NB4 (cell line): ENCODE results near the gene CALD1.

ENCODE experiments used
- DNase-seq: peaks from one replicate; pipeline ENCODE4 v3.0.0; 2010; ENCODE audit warnings: low read depth
- H3K4me3 ChIP-seq: one replicate; pipeline ENCODE4 v1.5.1; 2011; ENCODE audit warnings: mild to moderate bottlenecking, low read depth, low read length, moderate library complexity
- MAX ChIP-seq: IDR thresholded peaks from 2 replicates; pipeline ENCODE4 v1.6.1; 2011; ENCODE audit warnings: low read depth, low read length
- MYC ChIP-seq: IDR thresholded peaks from 2 replicates; pipeline ENCODE4 v1.6.1; 2011; ENCODE audit warnings: low read depth, low read length
- POLR2A ChIP-seq: IDR thresholded peaks from 2 replicates; pipeline ENCODE4 v1.6.1; 2011; ENCODE audit warnings: mild to moderate bottlenecking; ENCODE audit not compliant: insufficient read length; ENCODE audit errors: extremely low read depth
- TF ChIP-seq, protein P1 (sequence below): IDR thresholded peaks from one replicate; pipeline ENCODE4 v1.5.1; 2012; ENCODE audit warnings: low read depth, low read length

CALD1 gene

DNA sequence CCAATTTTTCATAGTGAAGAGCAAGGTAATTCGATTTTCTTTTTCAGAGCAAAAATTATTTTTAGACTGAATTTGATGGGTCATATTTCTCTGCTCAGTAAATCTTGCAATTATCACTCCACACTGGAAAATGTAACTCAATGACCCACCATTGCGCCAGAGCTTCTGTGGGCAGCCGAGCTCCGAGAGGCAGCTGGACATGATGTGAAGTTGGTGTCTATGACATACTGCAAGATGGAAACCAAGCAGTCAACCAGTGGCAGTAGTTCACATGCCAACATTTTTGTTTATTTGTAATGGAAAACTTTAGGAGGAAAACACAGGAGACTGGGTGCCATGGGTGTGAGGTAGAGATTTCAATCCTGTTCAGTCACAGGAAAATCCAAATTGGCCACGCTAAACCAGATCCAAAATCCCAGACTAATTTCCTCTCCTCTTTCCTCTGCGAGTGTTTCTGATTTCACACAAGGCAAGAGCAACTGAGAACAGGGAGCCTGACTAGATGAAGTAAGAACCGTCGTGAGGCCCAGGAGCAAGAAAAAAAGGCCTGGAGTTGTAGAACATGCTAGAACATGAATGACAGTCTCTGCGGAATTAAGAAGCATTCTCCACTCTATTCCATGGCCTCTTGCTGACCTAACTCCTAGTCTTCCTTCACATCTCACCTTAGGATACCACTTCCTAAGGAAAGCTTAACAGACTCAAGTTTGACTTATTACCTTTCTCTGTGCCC lies 39.3 kb downstream of the CALD1 start:
- H3K4me3 ChIP-seq, result no peak overlapping the region
- TF ChIP-seq MAX, result no peak
- TF ChIP-seq, protein P1, sequence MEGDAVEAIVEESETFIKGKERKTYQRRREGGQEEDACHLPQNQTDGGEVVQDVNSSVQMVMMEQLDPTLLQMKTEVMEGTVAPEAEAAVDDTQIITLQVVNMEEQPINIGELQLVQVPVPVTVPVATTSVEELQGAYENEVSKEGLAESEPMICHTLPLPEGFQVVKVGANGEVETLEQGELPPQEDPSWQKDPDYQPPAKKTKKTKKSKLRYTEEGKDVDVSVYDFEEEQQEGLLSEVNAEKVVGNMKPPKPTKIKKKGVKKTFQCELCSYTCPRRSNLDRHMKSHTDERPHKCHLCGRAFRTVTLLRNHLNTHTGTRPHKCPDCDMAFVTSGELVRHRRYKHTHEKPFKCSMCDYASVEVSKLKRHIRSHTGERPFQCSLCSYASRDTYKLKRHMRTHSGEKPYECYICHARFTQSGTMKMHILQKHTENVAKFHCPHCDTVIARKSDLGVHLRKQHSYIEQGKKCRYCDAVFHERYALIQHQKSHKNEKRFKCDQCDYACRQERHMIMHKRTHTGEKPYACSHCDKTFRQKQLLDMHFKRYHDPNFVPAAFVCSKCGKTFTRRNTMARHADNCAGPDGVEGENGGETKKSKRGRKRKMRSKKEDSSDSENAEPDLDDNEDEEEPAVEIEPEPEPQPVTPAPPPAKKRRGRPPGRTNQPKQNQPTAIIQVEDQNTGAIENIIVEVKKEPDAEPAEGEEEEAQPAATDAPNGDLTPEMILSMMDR, result no peak
- TF ChIP-seq MYC, result no peak
- TF ChIP-seq POLR2A, result no peak

GRCh38 chr7:134819401-134819800 lies 40.0 kb downstream of the CALD1 start:
- DNase-seq, result no peak
- no peak for TF ChIP-seq MYC
- no peak for TF ChIP-seq MAX
- no peak for TF ChIP-seq POLR2A
- TF ChIP-seq, protein P1, result no peak

More for the DNA sequence above, 39.3 kb downstream of the CALD1 start:
- DNase-seq, result no peak

GRCh38 chr7:134820295-134820694 lies 40.9 kb downstream of the CALD1 start:
- TF ChIP-seq, protein P1, result no peak
- no peak for TF ChIP-seq POLR2A
- no peak for DNase-seq
- no peak overlapping the region for H3K4me3 ChIP-seq

More at GRCh38 chr7:134819401-134819800, 40.0 kb downstream of the CALD1 start:
- H3K4me3 ChIP-seq, result no peak overlapping the region

DNA sequence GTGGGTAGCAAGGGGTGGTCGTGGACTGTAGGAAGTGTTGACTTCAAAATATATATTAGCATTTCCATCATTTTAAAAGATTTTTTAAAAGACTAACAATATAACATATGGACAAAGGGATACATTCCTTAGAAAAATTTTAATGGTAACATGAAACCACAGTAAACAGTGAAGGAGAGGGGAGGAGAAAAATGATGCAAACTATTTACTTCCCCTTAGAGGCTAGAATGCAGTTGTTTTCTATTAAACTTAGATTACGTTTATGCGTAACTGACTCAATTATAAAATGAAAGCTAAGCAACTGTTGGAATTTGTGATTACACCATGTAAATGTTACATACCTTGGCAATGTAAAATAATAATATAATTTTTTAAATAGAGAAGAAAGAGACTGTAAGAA lies 41.3 kb downstream of the CALD1 start:
- DNase-seq, result no peak
- no peak overlapping the region for H3K4me3 ChIP-seq
- TF ChIP-seq MAX (no peak), POLR2A (no peak), MYC (no peak)
- TF ChIP-seq, protein P1, result no peak

- DNase-seq, result no peak
- TF ChIP-seq MAX (no peak), POLR2A (no peak), MYC (no peak)
- TF ChIP-seq, protein P1, result no peak
- no peak overlapping the region for H3K4me3 ChIP-seq
Observed at GRCh38 chr7:134823400-134823799, 44.0 kb downstream of the CALD1 start.

- no peak for DNase-seq
- TF ChIP-seq MAX, result no peak
- no peak for TF ChIP-seq MYC
- TF ChIP-seq POLR2A, result no peak
- TF ChIP-seq, protein P1, result no peak
- no peak overlapping the region for H3K4me3 ChIP-seq
Observed at GRCh38 chr7:134825666-134826065, 46.2 kb downstream of the CALD1 start.
